Measurements from ENCODE around the gene CFAP298. TPM values are rescaled to one million over a fixed set of nuclear protein-coding genes. Genes with fewer than 3 reads are reported as not detected.

The CFAP298 gene
- total and polyA plus RNA-seq, 10 of the 15 experiments (the other 5 are each of a cell fraction or from before 2014, with no cell fraction given) = 9.5 to 79.1 (median 30.2) TPM

GRCh38 chr21:32565856-32566465 is 46.2 kb downstream of the CFAP298 start:
- no peak overlapping the region for H3K4me2 ChIP-seq (ENCODE audit: control insufficient read depth, insufficient read depth)
- ChIA-PET RAD21 (ENCODE audit: unreplicated experiment) (no interaction called here), SMC1A (ENCODE audit: uncharacterized antibody, unreplicated experiment) (no interaction called here), CTCF (no interaction called here), POLR2A (no interaction called here)
- H3K9me3 ChIP-seq (replicated peaks; ENCODE audit: control insufficient read depth, insufficient read depth, low read length) = peaks cover 1% of the 10 kb centered on the region; the same call in 1 of the 3 replicates
- DNase-seq (ENCODE audit: low read depth, low spot score) (no peak), FAIRE-seq (no peak), ATAC-seq (no peak)
- H3K27ac ChIP-seq (ENCODE audit: control insufficient read depth, insufficient read depth) = no peak overlapping the region
- TF ChIP-seq CREM (IDR thresholded peaks at IDR 0.05; ENCODE audit: low read depth) = no peak
- no peak for TF ChIP-seq EED (IDR thresholded peaks at IDR 0.05; ENCODE audit: low read depth)
- TF ChIP-seq BCLAF1 (IDR thresholded peaks at IDR 0.05) = no peak
- no peak for TF ChIP-seq CUX1 (IDR thresholded peaks at IDR 0.05; ENCODE audit: insufficient replicate concordance, low read depth, low read length)
- TF ChIP-seq SRF (IDR thresholded peaks at IDR 0.05; ENCODE audit: low read depth in 2 of 2, low read length in 2 of 2) = no peak
- no peak for TF ChIP-seq CREB1 (IDR thresholded peaks at IDR 0.05; ENCODE audit: low read depth)
- H4K20me1 ChIP-seq (ENCODE audit: control insufficient read depth, insufficient read depth) = no peaks in the 10 kb centered on the region
- no peaks in the 10 kb centered on the region for H3K79me2 ChIP-seq (ENCODE audit: control insufficient read depth, insufficient read depth, low read length)
- no peak overlapping the region for H3K9ac ChIP-seq (ENCODE audit: control insufficient read depth, insufficient read depth, low read length)
- intact Hi-C loops (cut with micrococcal nuclease; ENCODE audit: unreplicated experiment) = loop anchor here (10.0 kb wide), 1 partner anchor 161 kb away; no protein-coding TSS in a partner anchor
- H2AFZ ChIP-seq (ENCODE audit: control insufficient read depth, low read depth, low read length) = no peak overlapping the region
- peaks cover 2 to 3% of the 10 kb centered on the region in 2 experiments; a peak in 1 of 4 replicates for H3K27me3 ChIP-seq (replicated peaks in 1 of 2; ENCODE audit: control insufficient read depth in 2 of 2, insufficient read depth in 2 of 2, low read length in 1 of 2)
- H3K36me3 ChIP-seq (ENCODE audit: control insufficient read depth in 2 of 2, insufficient read depth in 2 of 2, low read length in 1 of 2) = no peaks in the 10 kb centered on the region
- H3K4me3 ChIP-seq = no peak overlapping the region
- BruUV-seq (replicated peaks) = no TSS peak
- in situ Hi-C loops (cut with MboI) = no loop called here
- 46% methylated on average over 2 of the region's 2 CpGs for WGBS (ENCODE audit: insufficient coverage, insufficient replicate concordance, low lambda C conversion rate, missing lambda C conversion rate)
- H3K4me1 ChIP-seq (ENCODE audit: control insufficient read depth, insufficient read depth, low read length) = no peaks in the 10 kb centered on the region; the same call in 1 of the 2 replicates
